H1 (cell line): ENCODE results near the gene SENP2. TPM values are rescaled to one million over a fixed set of nuclear protein-coding genes. Genes with fewer than 3 reads are reported as not detected.

ENCODE experiments used
- CTCF ChIA-PET: fragments of 300-600 bp; sonication (Branson Sonifier 250); formaldehyde crosslinking; loops from one replicate; lab custom pipeline; 2021; ENCODE audit not compliant: partially characterized antibody; lab: Charles Lee
- POLR2A ChIA-PET: fragments of 300-600 bp; sonication (Branson Sonifier 250); formaldehyde crosslinking; loops from one replicate; lab custom pipeline; 2021; ENCODE audit warnings: inconsistent platforms; ENCODE audit not compliant: partially characterized antibody; lab: Charles Lee
- DNase-seq, 2 experiments: peaks; one replicate each; pipeline versions ENCODE4 v3.0.0 to v3.0.0-alpha.2; 2010 to 2022; ENCODE audit warnings: low spot score in 2 of 2, low read depth in 1 of 2, mixed read lengths in 1 of 2
- FAIRE-seq: peaks from 2 replicates; lab custom pipeline; 2011; peaks lifted over from hg19 to GRCh38; lab: Jason Lieb, UNC
- H2AFZ ChIP-seq: 2 replicates; pipeline ENCODE4 v1.8.1; 2012; ENCODE audit warnings: low read length, inconsistent platforms
- H2AK5ac ChIP-seq: 2 replicates; pipeline ENCODE4 v1.6.1; 2013; ENCODE audit warnings: low read depth, low read length
- H2BK120ac ChIP-seq: replicated peaks from 2 replicates; pipeline ENCODE3; 2013; ENCODE audit warnings: low read depth, low read length, inconsistent platforms
- H2BK12ac ChIP-seq: 2 replicates; pipeline ENCODE4 v1.6.1; 2013; ENCODE audit warnings: low read depth, low read length
- H2BK15ac ChIP-seq: 2 replicates; pipeline ENCODE4 v1.6.1; 2013; ENCODE audit warnings: low read length
- H2BK20ac ChIP-seq: 2 replicates; pipeline ENCODE4 v1.6.1; 2013; ENCODE audit warnings: low read length
- H2BK5ac ChIP-seq: 2 replicates; pipeline ENCODE4 v1.6.1; 2013; ENCODE audit warnings: low read depth, low read length
- H3K14ac ChIP-seq: 2 replicates; pipeline ENCODE4 v1.6.1; 2013; ENCODE audit warnings: inconsistent platforms; ENCODE audit not compliant: insufficient read length
- H3K18ac ChIP-seq: 2 replicates; pipeline ENCODE4 v1.6.1; 2013; ENCODE audit warnings: low read length; ENCODE audit errors: extremely low read depth
- H3K23ac ChIP-seq: 2 replicates; pipeline ENCODE4 v1.6.1; 2013; ENCODE audit warnings: inconsistent platforms; ENCODE audit not compliant: insufficient read length
- H3K23me2 ChIP-seq: 2 replicates; pipeline ENCODE4 v1.6.1; 2013; ENCODE audit warnings: low read depth, low read length
- H3K27ac ChIP-seq: 2 replicates; pipeline ENCODE4 v1.6.1; 2011; ENCODE audit warnings: low read depth, low read length, inconsistent platforms
- H3K27me3 ChIP-seq, 4 experiments: replicated peaks in 1 of 4; 1 replicate in 1 of 4; 2 replicates in 3 of 4; pipeline versions ENCODE4 v1.6.1 to v1.8.1; 2011 to 2013; ENCODE audit warnings: low read length in 3 of 4, mild to moderate bottlenecking in 3 of 4, inconsistent platforms in 2 of 4, mixed read lengths in 2 of 4, moderate library complexity in 1 of 4; ENCODE audit not compliant: control insufficient read depth in 3 of 4, insufficient read depth in 3 of 4; ENCODE audit errors: extremely low read depth in 1 of 4
- H3K36me3 ChIP-seq, 4 experiments: 2 replicates each; pipeline versions ENCODE4 v1.6.1 to v1.8.1; 2011 to 2013; ENCODE audit warnings: mild to moderate bottlenecking in 4 of 4, low read length in 3 of 4, moderate library complexity in 2 of 4, control low read depth in 1 of 4, inconsistent platforms in 1 of 4; ENCODE audit not compliant: insufficient read depth in 4 of 4, control insufficient read depth in 2 of 4
- H3K4ac ChIP-seq: replicated peaks from 2 replicates; pipeline ENCODE3; 2013; ENCODE audit warnings: low read length, low read depth, mixed read lengths, inconsistent platforms; ENCODE audit not compliant: insufficient read length
- H3K4me1 ChIP-seq, 4 experiments: replicated peaks in 1 of 4; 1 replicate in 1 of 4; 2 replicates in 3 of 4; pipeline versions ENCODE4 v1.6.1 to v1.8.1; 2011 to 2013; ENCODE audit warnings: low read length in 3 of 4, inconsistent platforms in 2 of 4, mixed read lengths in 1 of 4; ENCODE audit not compliant: insufficient read depth in 4 of 4, control insufficient read depth in 3 of 4
- H3K4me2 ChIP-seq, 2 experiments: 2 replicates each; pipeline versions ENCODE4 v1.6.1 to v1.8.1; 2011 to 2013; ENCODE audit warnings: low read depth in 2 of 2, low read length in 2 of 2, control low read depth in 1 of 2, inconsistent platforms in 1 of 2, mild to moderate bottlenecking in 1 of 2; ENCODE audit not compliant: insufficient read depth in 1 of 2
- H3K4me3 ChIP-seq, 4 experiments: fragments of 200-600, 300-600 bp in 1 of 4; sonication (generic), shearing (Covaris generic), sonication (Bioruptor Twin) in 1 of 4; 2 replicates each; pipeline versions ENCODE4 v1.5.1 to v1.8.1; 2011 to 2016; ENCODE audit warnings: low read length in 4 of 4, low read depth in 3 of 4, control low read depth in 2 of 4, inconsistent platforms in 2 of 4, mild to moderate bottlenecking in 2 of 4, mixed read lengths in 1 of 4, moderate library complexity in 1 of 4; ENCODE audit not compliant: insufficient read depth in 2 of 4; ENCODE audit errors: extremely low read depth in 1 of 4
- H3K56ac ChIP-seq: replicated peaks from 2 replicates; pipeline ENCODE3; 2013; ENCODE audit warnings: low read depth, mild to moderate bottlenecking, mixed read lengths, low read length, inconsistent platforms; ENCODE audit not compliant: insufficient read length
- H3K79me1 ChIP-seq: 2 replicates; pipeline ENCODE4 v1.6.1; 2013; ENCODE audit warnings: low read depth, low read length, control low read depth
- H3K79me2 ChIP-seq, 2 experiments: 2 replicates each; pipeline versions ENCODE4 v1.6.1 to v1.8.1; 2012 to 2013; ENCODE audit warnings: low read length in 2 of 2, mild to moderate bottlenecking in 2 of 2, inconsistent platforms in 1 of 2; ENCODE audit not compliant: insufficient read depth in 2 of 2, control insufficient read depth in 1 of 2
- H3K9ac ChIP-seq, 4 experiments: replicated peaks in 1 of 4; 1 replicate in 1 of 4; 2 replicates in 3 of 4; pipeline versions ENCODE4 v1.6.1 to v1.8.1; 2011 to 2013; ENCODE audit warnings: low read depth in 3 of 4, low read length in 3 of 4, control low read depth in 2 of 4, mild to moderate bottlenecking in 2 of 4, moderate library complexity in 2 of 4, inconsistent platforms in 1 of 4; ENCODE audit errors: extremely low read depth in 1 of 4
- H3K9me3 ChIP-seq, 2 experiments: 2 replicates each; pipeline versions ENCODE4 v1.6.1 to v1.8.1; 2012 to 2013; ENCODE audit warnings: mild to moderate bottlenecking in 2 of 2, moderate library complexity in 2 of 2, control low read depth in 1 of 2, inconsistent platforms in 1 of 2, low read depth in 1 of 2, low read length in 1 of 2, mixed read lengths in 1 of 2; ENCODE audit not compliant: insufficient read depth in 2 of 2
- H4K20me1 ChIP-seq, 2 experiments: replicated peaks in 1 of 2; 2 replicates each; pipeline versions ENCODE3 to v1.8.1; 2011 to 2013; ENCODE audit warnings: inconsistent platforms in 2 of 2, low read length in 2 of 2, mild to moderate bottlenecking in 1 of 2; ENCODE audit not compliant: insufficient read depth in 2 of 2, control insufficient read depth in 1 of 2
- H4K5ac ChIP-seq: 2 replicates; pipeline ENCODE4 v1.6.1; 2013; ENCODE audit warnings: low read length, low read depth, mixed read lengths, inconsistent platforms; ENCODE audit not compliant: insufficient read length
- H4K8ac ChIP-seq: 2 replicates; pipeline ENCODE4 v1.8.0; 2013; ENCODE audit warnings: mild to moderate bottlenecking, moderate library complexity, low read length, inconsistent platforms; ENCODE audit not compliant: insufficient read depth; ENCODE audit errors: extremely low read depth
- H4K91ac ChIP-seq: replicated peaks from 2 replicates; pipeline ENCODE3; 2013; ENCODE audit warnings: low read length, mixed read lengths, inconsistent platforms; ENCODE audit not compliant: insufficient read length
- CEBPB ChIP-seq: IDR thresholded peaks from 2 replicates; pipeline ENCODE4 v1.6.1; 2012; ENCODE audit warnings: low read depth, low read length
- CTBP2 ChIP-seq: IDR thresholded peaks from 2 replicates; pipeline ENCODE4 v1.7.0; 2011; ENCODE audit warnings: borderline replicate concordance, mild to moderate bottlenecking, moderate library complexity, mixed read lengths, low read length; ENCODE audit not compliant: insufficient read depth, insufficient read length
- FOSL1 ChIP-seq: IDR thresholded peaks from 2 replicates; pipeline ENCODE4 v1.6.1; 2011; ENCODE audit warnings: mild to moderate bottlenecking, low read depth, low read length, moderate library complexity; ENCODE audit not compliant: insufficient read depth
- RNF2 ChIP-seq: fragments of 200-900, 300-1000 bp; sonication (generic); IDR thresholded peaks from 2 replicates; pipeline ENCODE4 v1.7.1; 2016; ENCODE audit warnings: borderline replicate concordance, low read depth, mild to moderate bottlenecking, antibody characterized with exemption, low read length; ENCODE audit not compliant: poor library complexity, severe bottlenecking; ENCODE audit errors: missing control alignments
- SUZ12 ChIP-seq: fragments of 200-600 bp; sonication (generic); IDR thresholded peaks from 2 replicates; pipeline ENCODE4 v1.6.1; 2012; ENCODE audit warnings: mild to moderate bottlenecking, inconsistent platforms, low read length, moderate library complexity, mixed read lengths
- WGBS, 2 experiments: shearing (Covaris generic) in 1 of 2; methylation state at CpG; one replicate each; pipeline versions ENCODE4 v1.1.6 to v1.1.7; 2013 to 2015; ENCODE audit warnings: low lambda C conversion rate in 2 of 2, mixed read lengths in 2 of 2, inconsistent platforms in 1 of 2, low coverage in 1 of 2, missing lambda C conversion rate in 1 of 2; ENCODE audit not compliant: insufficient replicate concordance in 2 of 2, insufficient coverage in 1 of 2, insufficient read length in 1 of 2; ENCODE audit errors: extremely low coverage in 1 of 2, missing lambda C conversion rate in 1 of 2; 5-methylcytosine and 5-hydroxymethylcytosine counted together
- polyA plus RNA-seq, 7 experiments: library from polyadenylated mRNA; depleted of rRNA in 3 of 7; stranded (reverse) in 5 of 7; unstranded in 2 of 7; fragments of >200 nt in 5 of 7; fragments of 200-250 nt in 2 of 7; gene quantifications; 1 replicate in 5 of 7; 2 replicates in 1 of 7; 4 replicates in 1 of 7; pipeline versions ENCODE4 v1.2.1 to v1.2.3, GENCODE V29; 2011 to 2013; ENCODE audit warnings: missing spikeins in 2 of 7, mixed read lengths in 2 of 7
- total RNA-seq: library from RNA; stranded (reverse); fragmentation: NEBNext Ultra II Directional; extraction: Animal tissue kit (Norgen Biotek cat#: 25700); gene quantifications from 2 replicates; pipeline ENCODE4 v1.2.1, GENCODE V29; 2021
- TF ChIP-seq, protein P1 (sequence below), 3 experiments: IDR thresholded peaks; 1 replicate in 2 of 3; 2 replicates in 1 of 3; pipeline versions ENCODE4 v1.5.1 to v1.6.1; 2011; ENCODE audit warnings: low read length in 3 of 3, mild to moderate bottlenecking in 3 of 3, inconsistent platforms in 2 of 3, low read depth in 1 of 3, moderate library complexity in 1 of 3; ENCODE audit not compliant: insufficient read depth in 1 of 3; ENCODE audit errors: control extremely low read depth in 1 of 3
- TF ChIP-seq, protein P2 (sequence below): IDR thresholded peaks from 2 replicates; pipeline ENCODE4 v1.6.1; 2011; ENCODE audit warnings: low read depth, mild to moderate bottlenecking, low read length; ENCODE audit not compliant: insufficient read depth
- TF ChIP-seq, protein P3 (sequence below): IDR thresholded peaks from 2 replicates; pipeline ENCODE4 v1.6.1; 2011; ENCODE audit warnings: low read length, improper control_type of control experiment

The SENP2 gene
- total and polyA plus RNA-seq, 2 of the 8 experiments (the other 6 are each of a cell fraction or from before 2014, with no cell fraction given): 25.2 to 69.3 TPM

DNA sequence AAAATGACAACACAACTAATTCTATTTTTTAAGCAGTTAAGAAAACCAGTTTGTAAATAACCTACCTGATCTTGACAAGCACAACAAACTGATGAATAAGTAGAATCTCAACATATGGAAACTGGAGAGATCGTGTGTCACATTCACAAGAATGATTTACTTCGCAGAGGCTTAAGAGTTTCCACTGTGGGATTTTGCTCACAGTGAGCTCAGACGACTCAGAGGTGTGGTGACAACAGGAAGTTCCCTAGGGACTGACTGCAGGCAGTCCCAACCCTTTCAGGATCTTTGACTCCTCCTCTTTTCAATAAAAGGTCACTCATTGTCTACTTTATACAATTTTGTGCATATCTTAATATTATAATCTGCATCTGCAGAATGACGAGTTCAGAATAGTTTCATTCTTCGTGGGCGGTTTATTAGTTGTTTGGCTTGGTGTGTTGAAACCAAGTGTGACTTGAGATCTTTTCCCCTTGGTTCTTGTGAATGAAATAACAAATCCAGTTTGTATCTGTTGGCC, 33.7 kb upstream of the SENP2 start, which contains the start of gene LIPH:
Gene LIPH, minus strand, starts transcription at position 231 of the 520 bp plus-strand sequence. Its CDS starts 117 bp downstream, at position 114.
- peaks cover 0 to 3% (median 0%) of the 10 kb centered on the region in 4 experiments; a peak in 1 of 7 replicates for H3K4me1 ChIP-seq
- FAIRE-seq: no peak
- H2BK120ac ChIP-seq: no peak within 1 kb of the TSS
- ChIA-PET POLR2A (interaction anchor here (2.4 kb wide), 1 partner anchor 30 kb away, joined by 8 read pairs; no protein-coding TSS in a partner anchor), CTCF (interaction anchor here (0.6 to 1.1 kb wide), 3 partner anchors 21 to 143 kb away, joined by 3 to 4 read pairs (median 3); no protein-coding TSS in a partner anchor)
- no peak within 1 kb of the TSS for H3K27ac ChIP-seq
- no peaks in the 10 kb centered on the region for H3K23me2 ChIP-seq
- WGBS, 2 experiments: 77% methylated on average over 6 of the region's 6 CpGs; no CpG with 5 or more reads in 1 of the 2 experiments
- no peak within 1 kb of the TSS for H3K4ac ChIP-seq
- H3K56ac ChIP-seq: no peak within 1 kb of the TSS
- H3K23ac ChIP-seq: no peak within 1 kb of the TSS
- no peak within 1 kb of the TSS for H3K18ac ChIP-seq
- no peak for DNase-seq
- H2AK5ac ChIP-seq: no peak within 1 kb of the TSS
- no peak within 1 kb of the TSS; a peak in 1 of 4 replicates for H3K4me2 ChIP-seq
- no peak within 1 kb of the TSS for H3K4me3 ChIP-seq
- no peak within 1 kb of the TSS for H2BK12ac ChIP-seq
- no peak within 1 kb of the TSS for H3K14ac ChIP-seq
- H4K20me1 ChIP-seq: no peaks in the 10 kb centered on the region
- no peak within 1 kb of the TSS for H4K5ac ChIP-seq
- H2BK15ac ChIP-seq: no peak within 1 kb of the TSS
- H2BK5ac ChIP-seq: no peak within 1 kb of the TSS
- H3K36me3 ChIP-seq: no peaks in the 10 kb centered on the region
- H3K79me1 ChIP-seq: no peaks in the 10 kb centered on the region
- H3K79me2 ChIP-seq: no peaks in the 10 kb centered on the region
- no peak within 1 kb of the TSS for H4K91ac ChIP-seq
- no peaks in the 10 kb centered on the region for H3K27me3 ChIP-seq
- H4K8ac ChIP-seq: no peak within 1 kb of the TSS
- H3K9ac ChIP-seq: no peak within 1 kb of the TSS
- H2AFZ ChIP-seq: no peak within 1 kb of the TSS; the same call in 1 of the 2 replicates
- H3K9me3 ChIP-seq: no peaks in the 10 kb centered on the region
- H2BK20ac ChIP-seq: no peak within 1 kb of the TSS
- TF ChIP-seq, protein P1, sequence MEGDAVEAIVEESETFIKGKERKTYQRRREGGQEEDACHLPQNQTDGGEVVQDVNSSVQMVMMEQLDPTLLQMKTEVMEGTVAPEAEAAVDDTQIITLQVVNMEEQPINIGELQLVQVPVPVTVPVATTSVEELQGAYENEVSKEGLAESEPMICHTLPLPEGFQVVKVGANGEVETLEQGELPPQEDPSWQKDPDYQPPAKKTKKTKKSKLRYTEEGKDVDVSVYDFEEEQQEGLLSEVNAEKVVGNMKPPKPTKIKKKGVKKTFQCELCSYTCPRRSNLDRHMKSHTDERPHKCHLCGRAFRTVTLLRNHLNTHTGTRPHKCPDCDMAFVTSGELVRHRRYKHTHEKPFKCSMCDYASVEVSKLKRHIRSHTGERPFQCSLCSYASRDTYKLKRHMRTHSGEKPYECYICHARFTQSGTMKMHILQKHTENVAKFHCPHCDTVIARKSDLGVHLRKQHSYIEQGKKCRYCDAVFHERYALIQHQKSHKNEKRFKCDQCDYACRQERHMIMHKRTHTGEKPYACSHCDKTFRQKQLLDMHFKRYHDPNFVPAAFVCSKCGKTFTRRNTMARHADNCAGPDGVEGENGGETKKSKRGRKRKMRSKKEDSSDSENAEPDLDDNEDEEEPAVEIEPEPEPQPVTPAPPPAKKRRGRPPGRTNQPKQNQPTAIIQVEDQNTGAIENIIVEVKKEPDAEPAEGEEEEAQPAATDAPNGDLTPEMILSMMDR (IDR thresholded peaks at IDR 0.05; ENCODE audit: control extremely low read depth in 1 of 3, insufficient read depth in 1 of 3, low read depth in 1 of 3, low read length in 3 of 3): no peak
- TF ChIP-seq CEBPB: no peak
- TF ChIP-seq RNF2: no peak
- no peak for TF ChIP-seq FOSL1
- TF ChIP-seq, protein P2, sequence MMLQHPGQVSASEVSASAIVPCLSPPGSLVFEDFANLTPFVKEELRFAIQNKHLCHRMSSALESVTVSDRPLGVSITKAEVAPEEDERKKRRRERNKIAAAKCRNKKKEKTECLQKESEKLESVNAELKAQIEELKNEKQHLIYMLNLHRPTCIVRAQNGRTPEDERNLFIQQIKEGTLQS: no peak
- TF ChIP-seq, protein P3, sequence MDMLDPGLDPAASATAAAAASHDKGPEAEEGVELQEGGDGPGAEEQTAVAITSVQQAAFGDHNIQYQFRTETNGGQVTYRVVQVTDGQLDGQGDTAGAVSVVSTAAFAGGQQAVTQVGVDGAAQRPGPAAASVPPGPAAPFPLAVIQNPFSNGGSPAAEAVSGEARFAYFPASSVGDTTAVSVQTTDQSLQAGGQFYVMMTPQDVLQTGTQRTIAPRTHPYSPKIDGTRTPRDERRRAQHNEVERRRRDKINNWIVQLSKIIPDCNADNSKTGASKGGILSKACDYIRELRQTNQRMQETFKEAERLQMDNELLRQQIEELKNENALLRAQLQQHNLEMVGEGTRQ: no peak
- TF ChIP-seq CTBP2: no peak
- no peak for TF ChIP-seq SUZ12
